Caco-2 (cell line): Measurements from ENCODE around the gene EMC9. TPM values are rescaled to one million over a fixed set of nuclear protein-coding genes. Genes with fewer than 3 reads are reported as not detected.

Experiments used
- BruUV-seq: library from RNA; stranded (reverse); fragments of 400-500 nt; replicated peaks from 2 replicates; lab custom pipeline; 2021; lab: Mats Ljungman, UMichigan
- CTCF ChIA-PET: fragments of 300-600 bp; sonication (Branson Sonifier 250); formaldehyde crosslinking; loops from one replicate; lab custom pipeline; 2022; ENCODE audit warnings: antibody characterized with exemption; lab: Charles Lee
- POLR2A ChIA-PET: fragments of 300-600 bp; sonication (Branson Sonifier 250); formaldehyde crosslinking; loops from one replicate; lab custom pipeline; 2022; ENCODE audit warnings: antibody characterized with exemption; lab: Charles Lee
- DNase-seq, 2 experiments: peaks; one replicate each; pipeline versions ENCODE4 v3.0.0 to v3.0.0-alpha.2; 2020 to 2022
- H3K27me3 ChIP-seq: replicated peaks from 2 replicates; pipeline ENCODE4 v1.6.0; 2011; ENCODE audit warnings: low read length; ENCODE audit not compliant: control insufficient read depth, insufficient read depth
- H3K36me3 ChIP-seq: 2 replicates; pipeline ENCODE4 v1.5.1; 2011; ENCODE audit warnings: low read length; ENCODE audit not compliant: control insufficient read depth, insufficient read depth
- H3K4me1 ChIP-seq: fragments of 250-450 bp; sonication (Bioruptor Pico); 2 replicates; pipeline ENCODE4 v1.5.1; 2020; ENCODE audit warnings: mild to moderate bottlenecking
- H3K4me3 ChIP-seq: 2 replicates; pipeline ENCODE4 v1.5.1; 2011; ENCODE audit warnings: low read depth, mild to moderate bottlenecking, control low read depth, low read length
- H3K9me3 ChIP-seq: fragments of 250-450 bp; sonication (Bioruptor Pico); 2 replicates; pipeline ENCODE4 v1.5.1; 2020; ENCODE audit warnings: mild to moderate bottlenecking, moderate library complexity
- H3K27ac Mint-ChIP-seq: one replicate; pipeline ENCODE4 v1.8.0; 2022; ENCODE audit warnings: mixed read lengths; ENCODE audit not compliant: unreplicated experiment
- H3K27me3 Mint-ChIP-seq: one replicate; pipeline ENCODE4 v1.8.0; 2022; ENCODE audit warnings: mixed read lengths; ENCODE audit not compliant: insufficient read depth, unreplicated experiment
- H3K36me3 Mint-ChIP-seq: one replicate; pipeline ENCODE4 v1.8.0; 2022; ENCODE audit warnings: mild to moderate bottlenecking, mixed read lengths; ENCODE audit not compliant: insufficient read depth, unreplicated experiment
- H3K4me1 Mint-ChIP-seq: one replicate; pipeline ENCODE4 v1.8.0; 2022; ENCODE audit warnings: low read depth, mixed read lengths; ENCODE audit not compliant: unreplicated experiment
- H3K4me3 Mint-ChIP-seq: one replicate; pipeline ENCODE4 v1.8.0; 2022; ENCODE audit warnings: mild to moderate bottlenecking, moderate library complexity, mixed read lengths; ENCODE audit not compliant: unreplicated experiment
- H3K9me3 Mint-ChIP-seq: one replicate; pipeline ENCODE4 v1.8.0; 2022; ENCODE audit warnings: mixed read lengths; ENCODE audit not compliant: unreplicated experiment
- intact Hi-C: fragments of 100-400 bp; cut with micrococcal nuclease; formaldehyde crosslinking; loops from one replicate; pipeline ENCODE4 v1.10.0; 2022; ENCODE audit not compliant: unreplicated experiment
- total RNA-seq: library from RNA; stranded (reverse); gene quantifications from 2 replicates; pipeline ENCODE4 v1.2.3, GENCODE V29; 2022
- TF ChIP-seq, protein P1 (sequence below), 2 experiments: fragments of 200-600 bp in 1 of 2; IDR thresholded peaks; 1 replicate in 1 of 2; 2 replicates in 1 of 2; pipeline versions ENCODE4 v1.5.1 to v1.8.0; 2011 to 2022; ENCODE audit warnings: antibody characterized with exemption in 1 of 2, control low read depth in 1 of 2, inconsistent platforms in 1 of 2, low read depth in 1 of 2, low read length in 1 of 2, mild to moderate bottlenecking in 1 of 2, moderate library complexity in 1 of 2; ENCODE audit not compliant: insufficient read depth in 1 of 2, severe bottlenecking in 1 of 2, unreplicated experiment in 1 of 2

Gene EMC9
- total RNA-seq, 1 experiment from 2014 or later: 31.1 TPM

DNA sequence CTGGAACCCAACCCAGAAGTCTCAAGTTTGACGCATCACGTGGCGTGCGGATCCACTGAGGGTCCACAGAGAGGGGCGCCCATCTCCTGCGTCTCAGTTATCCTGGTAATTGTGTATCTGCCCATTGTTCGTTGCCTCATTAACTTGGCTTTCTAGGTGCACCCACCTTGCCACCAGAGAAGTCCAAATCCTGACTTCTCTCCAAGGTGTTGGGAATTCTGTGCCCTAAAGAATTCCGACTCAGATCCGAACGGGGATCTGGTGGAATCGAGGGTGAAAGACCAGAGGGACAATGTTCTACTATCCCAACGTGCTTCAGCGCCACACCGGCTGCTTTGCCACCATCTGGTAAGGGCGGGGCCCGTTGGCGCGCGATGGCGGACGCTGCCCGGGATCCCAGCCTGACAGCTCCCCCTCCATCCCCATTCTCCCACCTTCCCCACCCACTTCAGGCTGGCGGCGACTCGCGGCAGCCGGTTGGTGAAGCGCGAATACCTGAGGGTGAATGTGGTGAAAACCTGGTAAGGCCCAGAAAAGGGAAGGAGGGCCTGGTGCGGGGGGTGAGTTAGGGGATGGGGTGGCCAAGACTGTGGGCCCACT lies 31.0 kb upstream of the EMC9 start:
- H3K36me3 Mint-ChIP-seq: peaks cover 17% of the 10 kb centered on the region
- no peak overlapping the region for H3K4me3 Mint-ChIP-seq
- ChIA-PET POLR2A (no interaction called here), CTCF (no interaction called here)
- no peaks in the 10 kb centered on the region for H3K27me3 ChIP-seq
- no peaks in the 10 kb centered on the region for H3K4me1 ChIP-seq
- no peak overlapping the region for H3K4me3 ChIP-seq
- H3K27ac Mint-ChIP-seq: no peak overlapping the region
- no peaks in the 10 kb centered on the region for H3K9me3 ChIP-seq
- H3K4me1 Mint-ChIP-seq: no peaks in the 10 kb centered on the region
- H3K27me3 Mint-ChIP-seq: no peaks in the 10 kb centered on the region
- TF ChIP-seq, protein P1, sequence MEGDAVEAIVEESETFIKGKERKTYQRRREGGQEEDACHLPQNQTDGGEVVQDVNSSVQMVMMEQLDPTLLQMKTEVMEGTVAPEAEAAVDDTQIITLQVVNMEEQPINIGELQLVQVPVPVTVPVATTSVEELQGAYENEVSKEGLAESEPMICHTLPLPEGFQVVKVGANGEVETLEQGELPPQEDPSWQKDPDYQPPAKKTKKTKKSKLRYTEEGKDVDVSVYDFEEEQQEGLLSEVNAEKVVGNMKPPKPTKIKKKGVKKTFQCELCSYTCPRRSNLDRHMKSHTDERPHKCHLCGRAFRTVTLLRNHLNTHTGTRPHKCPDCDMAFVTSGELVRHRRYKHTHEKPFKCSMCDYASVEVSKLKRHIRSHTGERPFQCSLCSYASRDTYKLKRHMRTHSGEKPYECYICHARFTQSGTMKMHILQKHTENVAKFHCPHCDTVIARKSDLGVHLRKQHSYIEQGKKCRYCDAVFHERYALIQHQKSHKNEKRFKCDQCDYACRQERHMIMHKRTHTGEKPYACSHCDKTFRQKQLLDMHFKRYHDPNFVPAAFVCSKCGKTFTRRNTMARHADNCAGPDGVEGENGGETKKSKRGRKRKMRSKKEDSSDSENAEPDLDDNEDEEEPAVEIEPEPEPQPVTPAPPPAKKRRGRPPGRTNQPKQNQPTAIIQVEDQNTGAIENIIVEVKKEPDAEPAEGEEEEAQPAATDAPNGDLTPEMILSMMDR (IDR thresholded peaks at IDR 0.05; ENCODE audit: insufficient read depth in 1 of 2, low read depth in 1 of 2, low read length in 1 of 2, severe bottlenecking in 1 of 2, unreplicated experiment in 1 of 2): no peak
- no TSS peak for BruUV-seq
- peaks cover 2% of the 10 kb centered on the region for H3K36me3 ChIP-seq
- H3K9me3 Mint-ChIP-seq: no peaks in the 10 kb centered on the region
- DNase-seq: no peak
- intact Hi-C loops: no loop called here

DNA sequence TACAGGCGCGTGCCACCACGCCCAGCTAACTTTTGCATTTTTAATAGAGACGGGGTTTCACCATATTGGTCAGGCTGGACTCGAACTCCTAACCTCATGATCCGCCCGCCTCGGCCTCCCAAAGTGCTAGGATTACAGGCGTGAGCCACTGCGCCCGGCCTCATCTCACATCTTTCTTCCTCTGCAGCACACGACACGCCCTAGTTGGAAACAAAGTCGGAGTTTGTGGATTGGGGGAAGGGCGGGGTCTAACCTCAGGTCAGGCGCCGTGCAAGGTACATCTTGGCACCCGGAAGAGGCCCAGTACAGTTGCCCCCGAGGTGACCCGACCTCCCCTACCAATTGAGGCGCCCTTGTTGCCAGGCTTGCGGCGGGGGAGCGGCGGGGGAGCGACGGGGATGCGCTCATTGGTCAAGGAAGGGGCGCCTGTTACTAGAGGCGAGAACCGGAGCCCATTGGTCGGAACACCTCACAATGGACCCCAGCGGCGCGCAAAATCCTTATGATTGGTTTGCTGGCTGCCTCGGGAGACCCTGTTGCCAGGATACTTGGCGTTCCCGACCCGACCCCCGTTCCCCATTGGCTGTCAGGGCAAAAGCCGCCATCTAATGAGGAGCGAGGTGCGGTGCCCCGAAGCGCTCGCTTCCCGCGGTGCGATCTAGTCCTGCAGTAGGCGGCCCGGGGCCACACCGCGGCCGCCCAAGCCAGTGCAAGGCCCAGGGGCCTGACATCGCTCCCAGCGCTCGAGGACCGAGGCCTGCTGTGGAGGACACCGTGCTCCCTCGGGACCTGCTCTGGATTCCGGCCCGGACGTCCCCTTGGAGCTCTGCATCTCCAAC lies 30.2 kb upstream of the EMC9 start, which contains the start of gene REC8:
REC8 (plus strand) TSS at position 659 of the 839 bp plus-strand sequence. CDS start 473 bp downstream, outside the sequence.
- CTCF ChIA-PET: no interaction called here
- Mint-ChIP-seq H3K27ac (no peak within 1 kb of the TSS), H3K4me3 (no peak within 1 kb of the TSS), H3K4me1 (no peaks in the 10 kb centered on the region), H3K9me3 (no peaks in the 10 kb centered on the region), H3K36me3 (peaks cover 11% of the 10 kb centered on the region), H3K27me3 (no peaks in the 10 kb centered on the region)
- Histone ChIP-seq H3K4me1 (no peaks in the 10 kb centered on the region), H3K4me3 (no peak within 1 kb of the TSS), H3K27me3 (no peaks in the 10 kb centered on the region), H3K36me3 (peaks cover 2% of the 10 kb centered on the region), H3K9me3 (no peaks in the 10 kb centered on the region)
- TF ChIP-seq, protein P1 (IDR thresholded peaks at IDR 0.05; ENCODE audit: insufficient read depth in 1 of 2, low read depth in 1 of 2, low read length in 1 of 2, severe bottlenecking in 1 of 2, unreplicated experiment in 1 of 2): no peak
- no TSS peak for BruUV-seq
- no peak for DNase-seq
- intact Hi-C loops: no loop called here
- POLR2A ChIA-PET: interaction anchor here (0.7 kb wide), 1 partner anchor 81 kb away, joined by 7 read pairs; no protein-coding TSS in a partner anchor

DNA sequence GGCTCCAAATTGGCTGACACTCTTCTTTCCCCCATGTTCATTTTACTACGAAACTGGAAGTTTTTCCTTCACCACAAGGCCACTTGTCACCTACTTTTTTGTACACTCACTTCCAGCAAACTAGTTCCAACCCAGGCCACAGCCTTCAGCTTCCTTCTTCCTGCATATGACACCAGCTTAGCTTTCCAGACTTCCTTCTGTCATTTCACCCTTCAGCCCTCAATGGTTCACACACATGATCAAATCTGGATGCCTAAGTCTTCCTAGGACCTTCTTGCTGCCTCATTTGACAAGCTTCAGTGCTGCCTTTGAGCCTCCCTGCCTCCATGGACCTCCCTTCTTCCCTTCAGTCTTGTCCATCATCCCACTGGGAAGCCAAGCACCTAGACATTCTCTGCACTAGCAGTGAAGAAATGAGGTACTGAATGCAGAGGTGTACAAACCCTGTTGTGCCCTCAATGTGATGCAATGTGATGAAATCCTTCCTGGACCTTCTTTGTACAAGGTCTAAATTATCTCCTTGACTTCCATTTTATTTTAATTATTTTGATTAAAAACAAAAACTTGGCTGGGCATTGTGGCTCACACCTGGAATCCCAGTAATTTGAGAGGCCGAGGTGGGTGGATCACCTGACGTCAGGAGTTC lies 26.2 kb upstream of the EMC9 start:
- TF ChIP-seq, protein P1 (IDR thresholded peaks at IDR 0.05; ENCODE audit: insufficient read depth in 1 of 2, low read depth in 1 of 2, low read length in 1 of 2, severe bottlenecking in 1 of 2, unreplicated experiment in 1 of 2): no peak
- H3K4me1 ChIP-seq: no peaks in the 10 kb centered on the region
- CTCF ChIA-PET: no interaction called here
- no peaks in the 10 kb centered on the region for H3K9me3 ChIP-seq
- no peak for DNase-seq
- H3K36me3 ChIP-seq: peaks cover 3% of the 10 kb centered on the region
- Mint-ChIP-seq H3K4me1 (no peaks in the 10 kb centered on the region), H3K4me3 (no peak overlapping the region), H3K36me3 (peaks cover 15% of the 10 kb centered on the region), H3K27me3 (no peaks in the 10 kb centered on the region), H3K27ac (no peak overlapping the region), H3K9me3 (no peaks in the 10 kb centered on the region)
- POLR2A ChIA-PET: no interaction called here
- H3K4me3 ChIP-seq: no peak overlapping the region
- BruUV-seq: no TSS peak
- intact Hi-C loops: no loop called here
- no peaks in the 10 kb centered on the region for H3K27me3 ChIP-seq
